Right atrium auricular region (tissue), 2 donors: ENCODE data around the gene SLC37A4. TPM values are rescaled to one million over a fixed set of nuclear protein-coding genes. Genes with fewer than 3 reads are reported as not detected.

ENCODE experiments used
- DNase-seq: peaks from one replicate; pipeline ENCODE4 v3.0.0-alpha.2; 2019; ENCODE audit warnings: low spot score
- H3K27ac ChIP-seq, 2 donors: fragments of 200-600 bp; sonication (generic); 1 replicate in 1 of 2; 2 replicates in 1 of 2; pipeline ENCODE4 v1.5.1; 2016 to 2019
- H3K27me3 ChIP-seq, 2 donors: fragments of 200-600 bp; sonication (generic); one replicate each; pipeline versions ENCODE4 v1.5.1 to v1.6.0; 2017 to 2019
- H3K36me3 ChIP-seq: fragments of 200-600 bp; sonication (generic); one replicate; pipeline ENCODE4 v1.5.1; 2016
- H3K4me1 ChIP-seq, 2 donors: fragments of 200-600 bp; sonication (generic); one replicate each; pipeline versions ENCODE4 v1.5.1 to v1.6.0; 2017 to 2019
- H3K4me3 ChIP-seq, 2 donors: fragments of 200-600 bp; sonication (generic); 1 replicate in 1 of 2; 2 replicates in 1 of 2; pipeline ENCODE4 v1.5.1; 2017 to 2019; ENCODE audit warnings: mild to moderate bottlenecking in 1 of 2, moderate library complexity in 1 of 2
- H3K9me3 ChIP-seq, 2 donors: fragments of 200-600 bp; sonication (generic); one replicate each; pipeline ENCODE4 v1.5.1; 2019
- total RNA-seq, 2 donors: library from RNA; depleted of rRNA; stranded (reverse); fragments of >200 nt; gene quantifications; one replicate each; pipeline ENCODE4 v1.1.0, GENCODE V29; 2016
- TF ChIP-seq, protein P1 (sequence below), 2 donors: fragments of 200-600 bp; sonication (generic); IDR thresholded peaks; one replicate each; pipeline ENCODE4 v1.5.1; 2019; ENCODE audit warnings: antibody characterized with exemption in 2 of 2

The SLC37A4 gene
- total RNA-seq, 2 donors from 2014 or later = 8.2 to 11.1 TPM

GRCh38 chr11:119055901-119056300, 25.2 kb upstream of the SLC37A4 start:
- Histone ChIP-seq H3K4me3 (peak overlapping the region; percentile 78 to 90), H3K4me1 (peaks cover 0 to 20% of the 10 kb centered on the region in 2 donors), H3K27me3 (no peaks in the 10 kb centered on the region), H3K27ac (peak overlapping the region; percentile 85 to 86), H3K36me3 (peaks cover 43% of the 10 kb centered on the region), H3K9me3 (no peaks in the 10 kb centered on the region)
- DNase-seq = no peak
- TF ChIP-seq, protein P1, sequence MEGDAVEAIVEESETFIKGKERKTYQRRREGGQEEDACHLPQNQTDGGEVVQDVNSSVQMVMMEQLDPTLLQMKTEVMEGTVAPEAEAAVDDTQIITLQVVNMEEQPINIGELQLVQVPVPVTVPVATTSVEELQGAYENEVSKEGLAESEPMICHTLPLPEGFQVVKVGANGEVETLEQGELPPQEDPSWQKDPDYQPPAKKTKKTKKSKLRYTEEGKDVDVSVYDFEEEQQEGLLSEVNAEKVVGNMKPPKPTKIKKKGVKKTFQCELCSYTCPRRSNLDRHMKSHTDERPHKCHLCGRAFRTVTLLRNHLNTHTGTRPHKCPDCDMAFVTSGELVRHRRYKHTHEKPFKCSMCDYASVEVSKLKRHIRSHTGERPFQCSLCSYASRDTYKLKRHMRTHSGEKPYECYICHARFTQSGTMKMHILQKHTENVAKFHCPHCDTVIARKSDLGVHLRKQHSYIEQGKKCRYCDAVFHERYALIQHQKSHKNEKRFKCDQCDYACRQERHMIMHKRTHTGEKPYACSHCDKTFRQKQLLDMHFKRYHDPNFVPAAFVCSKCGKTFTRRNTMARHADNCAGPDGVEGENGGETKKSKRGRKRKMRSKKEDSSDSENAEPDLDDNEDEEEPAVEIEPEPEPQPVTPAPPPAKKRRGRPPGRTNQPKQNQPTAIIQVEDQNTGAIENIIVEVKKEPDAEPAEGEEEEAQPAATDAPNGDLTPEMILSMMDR (IDR thresholded peaks at IDR 0.05) = no peak

DNA sequence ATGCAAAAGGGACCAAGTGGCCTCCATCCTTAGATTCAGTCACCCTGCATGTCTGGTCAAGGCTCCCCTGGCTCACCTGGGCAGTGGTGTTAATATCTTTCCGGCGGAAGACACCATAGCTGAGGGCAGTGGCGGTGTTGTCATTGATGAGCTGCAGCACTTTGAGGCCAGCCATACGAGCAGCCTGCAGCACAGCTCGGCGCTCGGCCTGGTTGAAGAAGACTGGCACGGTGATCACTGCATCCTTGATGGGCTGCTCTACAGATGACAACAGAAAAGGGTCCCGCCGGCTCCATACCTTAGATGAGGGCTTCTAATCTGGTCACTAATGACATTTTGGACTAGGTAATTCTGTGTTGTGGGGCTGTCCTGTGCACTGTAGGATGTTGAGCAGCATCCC, 23.7 kb upstream of the SLC37A4 start:
- Histone ChIP-seq H3K27ac (no peak overlapping the region), H3K4me3 (no peak overlapping the region), H3K27me3 (no peaks in the 10 kb centered on the region), H3K36me3 (peaks cover 57% of the 10 kb centered on the region), H3K9me3 (no peaks in the 10 kb centered on the region), H3K4me1 (peaks cover 0 to 20% of the 10 kb centered on the region in 2 donors)
- TF ChIP-seq, protein P1 (IDR thresholded peaks at IDR 0.05) = no peak
- DNase-seq = no peak

GRCh38 chr11:119052163-119052814, 21.6 kb upstream of the SLC37A4 start:
- Histone ChIP-seq H3K4me3 (no peak overlapping the region), H3K36me3 (peaks cover 78% of the 10 kb centered on the region)

DNA sequence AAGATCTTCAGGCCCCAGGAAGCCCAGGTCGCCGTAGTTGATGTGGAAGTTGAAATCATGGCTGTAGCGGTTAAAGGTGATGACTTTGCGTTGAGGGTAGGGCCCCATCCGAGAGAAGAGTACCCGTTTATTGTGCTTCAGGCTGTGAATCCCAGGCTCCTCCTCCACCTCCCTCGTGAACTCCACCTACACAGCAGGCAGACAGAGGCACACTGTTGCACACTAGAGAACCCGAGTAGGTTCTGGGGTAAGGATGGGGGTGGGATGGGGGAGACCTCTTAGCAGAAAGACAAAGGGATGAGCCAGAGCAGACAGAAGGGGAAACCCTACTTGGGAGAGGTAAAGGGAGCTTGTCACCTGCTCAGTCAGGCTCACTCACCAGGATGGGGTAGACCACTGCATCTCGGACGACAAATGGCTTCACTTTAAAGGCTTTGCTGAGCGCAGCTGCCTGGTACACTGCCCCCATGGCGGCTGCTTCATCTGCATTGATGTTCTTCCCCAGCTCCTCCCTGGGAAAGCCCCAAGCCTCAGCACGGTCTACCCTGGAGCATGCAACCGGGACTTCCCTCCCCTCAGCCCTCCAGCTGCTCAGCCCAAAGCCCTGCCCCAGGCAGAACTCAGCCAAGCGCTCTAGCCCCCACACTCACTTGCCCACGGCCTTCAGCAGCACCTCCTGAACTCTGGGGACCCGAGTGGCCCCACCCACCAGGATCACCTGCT, 20.9 kb upstream of the SLC37A4 start:
- Histone ChIP-seq H3K27me3 (no peaks in the 10 kb centered on the region), H3K4me3 (no peak overlapping the region), H3K36me3 (peaks cover 85% of the 10 kb centered on the region), H3K4me1 (peaks cover 0 to 12% of the 10 kb centered on the region in 2 donors), H3K27ac (no peak overlapping the region), H3K9me3 (no peaks in the 10 kb centered on the region)
- TF ChIP-seq, protein P1 (IDR thresholded peaks at IDR 0.05) = no peak
- DNase-seq = no peak

More at GRCh38 chr11:119052163-119052814, 21.6 kb upstream of the SLC37A4 start:
- DNase-seq = no peak
- H3K9me3 ChIP-seq = no peaks in the 10 kb centered on the region
- H3K4me1 ChIP-seq = peaks cover 0 to 12% of the 10 kb centered on the region in 2 donors
- H3K27ac ChIP-seq = no peak overlapping the region
- TF ChIP-seq, protein P1 (IDR thresholded peaks at IDR 0.05) = no peak
- no peaks in the 10 kb centered on the region for H3K27me3 ChIP-seq

GRCh38 chr11:119049081-119049480, 18.4 kb upstream of the SLC37A4 start:
- Histone ChIP-seq H3K27me3 (no peaks in the 10 kb centered on the region), H3K36me3 (peaks cover 96% of the 10 kb centered on the region)
- TF ChIP-seq, protein P1 (IDR thresholded peaks at IDR 0.05) = no peak

More at GRCh38 chr11:119049081-119049480, 18.4 kb upstream of the SLC37A4 start:
- no peak for DNase-seq
- H3K4me1 ChIP-seq = no peaks in the 10 kb centered on the region
- no peak overlapping the region for H3K4me3 ChIP-seq
- H3K27ac ChIP-seq = no peak overlapping the region
- no peaks in the 10 kb centered on the region for H3K9me3 ChIP-seq
